Peyer's patch (tissue), 4 donors: Measurements from ENCODE around the gene ANAPC13.

ENCODE experiments used
- CTCF ChIP-seq, 6 experiments: fragments of 450-650 bp in 4 of 6; fragments of 200-600 bp in 2 of 6; sonication (generic) in 1 of 6; IDR thresholded peaks; one replicate each; pipeline ENCODE4 v1.5.1; 2017 to 2019; ENCODE audit warnings: antibody characterized with exemption in 6 of 6, mild to moderate bottlenecking in 3 of 6, moderate library complexity in 1 of 6
- POLR2A ChIP-seq, 2 donors: fragments of 450-650 bp; IDR thresholded peaks; one replicate each; pipeline ENCODE4 v1.5.1; 2017; ENCODE audit warnings: antibody characterized with exemption in 2 of 2, mild to moderate bottlenecking in 2 of 2, moderate library complexity in 2 of 2

- no peak for TF ChIP-seq CTCF (IDR thresholded peaks at IDR 0.05)
- no peak for TF ChIP-seq POLR2A (IDR thresholded peaks at IDR 0.05)
Measured at GRCh38 chr3:134535186-134535970, 49.6 kb upstream of the ANAPC13 start.
